D341Med (cell line): ENCODE measurements around the gene ABCC3.

Experiments
- DNase-seq: peaks from one replicate; pipeline ENCODE4 v3.0.0; 2012; ENCODE audit warnings: low spot score

Gene ABCC3

GRCh38 chr17:50684612-50685333, 50.1 kb downstream of the ABCC3 start:
- DNase-seq: no peak

- DNase-seq: no peak
These were observed 50.6 kb downstream of the ABCC3 start for GRCh38 chr17:50685334-50685665.

GRCh38 chr17:50685691-50686493, 51.2 kb downstream of the ABCC3 start:
- DNase-seq: no peak

- DNase-seq: no peak
These were observed 52.0 kb downstream of the ABCC3 start for GRCh38 chr17:50686494-50687199.

GRCh38 chr17:50687200-50688066, 52.8 kb downstream of the ABCC3 start:
- DNase-seq: peak; percentile 42

GRCh38 chr17:50688245-50688644, 53.6 kb downstream of the ABCC3 start:
- no peak for DNase-seq

GRCh38 chr17:50689251-50689650, 54.6 kb downstream of the ABCC3 start:
- DNase-seq: no peak

- DNase-seq: peak; percentile 42
These were observed 55.5 kb downstream of the ABCC3 start for GRCh38 chr17:50689956-50690886.

GRCh38 chr17:50690887-50691549, 56.3 kb downstream of the ABCC3 start:
- DNase-seq: no peak

GRCh38 chr17:50691550-50692447, 57.1 kb downstream of the ABCC3 start:
- no peak for DNase-seq

- DNase-seq: no peak
These were observed 57.9 kb downstream of the ABCC3 start for GRCh38 chr17:50692448-50693035.

GRCh38 chr17:50693036-50693682, 58.5 kb downstream of the ABCC3 start:
- no peak for DNase-seq

GRCh38 chr17:50696365-50696879, 61.7 kb downstream of the ABCC3 start:
- no peak for DNase-seq

- DNase-seq: no peak
These were observed 62.4 kb downstream of the ABCC3 start for GRCh38 chr17:50697062-50697461.

- no peak for DNase-seq
These were observed 63.1 kb downstream of the ABCC3 start for GRCh38 chr17:50697663-50698272.

GRCh38 chr17:50699410-50699809, 64.7 kb downstream of the ABCC3 start:
- no peak for DNase-seq

GRCh38 chr17:50703162-50703561, 68.5 kb downstream of the ABCC3 start:
- no peak for DNase-seq
